Putamen (tissue), 1 donor: ENCODE results near the gene PRKCQ.
"Not testable (repeated sequence)": the region's sequence is repeated elsewhere in the genome, so short reads cannot be mapped to it uniquely, and the experiment has no call there.

Experiments used
- DNase-seq: peaks from one replicate; pipeline ENCODE4 v3.0.0-alpha.2; 2016; ENCODE audit warnings: low spot score

The PRKCQ gene

GRCh38 chr10:6455592-6455991, 124.5 kb downstream of the PRKCQ start:
- no peak for DNase-seq

- DNase-seq: no peak
These were observed 133.4 kb downstream of the PRKCQ start for GRCh38 chr10:6446711-6447110.

GRCh38 chr10:6445671-6446316, 134.3 kb downstream of the PRKCQ start:
- DNase-seq: peak; percentile 68

- not testable (repeated sequence) for DNase-seq
These were observed 140.2 kb downstream of the PRKCQ start for GRCh38 chr10:6439875-6440274.

- DNase-seq: no peak
These were observed 148.2 kb downstream of the PRKCQ start for GRCh38 chr10:6431861-6432260.

- no peak for DNase-seq
These were observed 148.9 kb downstream of the PRKCQ start for GRCh38 chr10:6431186-6431585.

- no peak for DNase-seq
These were observed 149.6 kb downstream of the PRKCQ start for GRCh38 chr10:6430423-6430980.

- DNase-seq: no peak
These were observed 152.6 kb downstream of the PRKCQ start for GRCh38 chr10:6427357-6427959.

- DNase-seq: no peak
These were observed 153.8 kb downstream of the PRKCQ start for GRCh38 chr10:6426317-6426716.

- no peak for DNase-seq
These were observed 156.5 kb downstream of the PRKCQ start for GRCh38 chr10:6423413-6424170.

GRCh38 chr10:6423004-6423403, 157.1 kb downstream of the PRKCQ start:
- DNase-seq: no peak

- no peak for DNase-seq
These were observed 161.4 kb downstream of the PRKCQ start for GRCh38 chr10:6418613-6419216.

- no peak for DNase-seq
These were observed 161.9 kb downstream of the PRKCQ start for GRCh38 chr10:6418167-6418566.

GRCh38 chr10:6416892-6417512, 163.1 kb downstream of the PRKCQ start:
- DNase-seq: peak; percentile 55

- DNase-seq: no peak
These were observed 168.6 kb downstream of the PRKCQ start for GRCh38 chr10:6411436-6411835.

GRCh38 chr10:6410830-6411229, 169.2 kb downstream of the PRKCQ start:
- DNase-seq: no peak

GRCh38 chr10:6409971-6410643, 170.0 kb downstream of the PRKCQ start:
- no peak for DNase-seq

- DNase-seq: no peak
These were observed 171.3 kb downstream of the PRKCQ start for GRCh38 chr10:6408799-6409198.

GRCh38 chr10:6407034-6407721, 172.9 kb downstream of the PRKCQ start:
- DNase-seq: no peak

- DNase-seq: no peak
These were observed 173.6 kb downstream of the PRKCQ start for GRCh38 chr10:6406220-6407033.
